IMR-90 (cell line): ENCODE results near the gene DNAH6. TPM values are rescaled to one million over a fixed set of nuclear protein-coding genes. Genes with fewer than 3 reads are reported as not detected.

ENCODE experiments used
- ATAC-seq: fragments of 200-7000 bp; cut with Tn5 transposase; 2 replicates; pipeline ENCODE4 v1.9.1; 2020; ENCODE audit warnings: low read depth, mild to moderate bottlenecking, moderate library complexity
- BruUV-seq: library from RNA; stranded (reverse); fragments of 400-500 nt; replicated peaks from 2 replicates; lab custom pipeline; 2021; lab: Mats Ljungman, UMichigan
- CTCF ChIA-PET: fragments of 300-600 bp; formaldehyde crosslinking; extraction: SDS; loops from one replicate; lab custom pipeline; 2021; ENCODE audit warnings: antibody characterized with exemption; lab: Yijun Ruan, JAX
- POLR2A ChIA-PET: fragments of 300-600 bp; sonication (Branson Sonifier 250); formaldehyde crosslinking; loops from one replicate; lab custom pipeline; 2022; ENCODE audit warnings: antibody characterized with exemption; ENCODE audit not compliant: unreplicated experiment; lab: Charles Lee
- DNase-seq: peaks from one replicate; pipeline ENCODE4 v3.0.0; 2013
- H2AFZ ChIP-seq: replicated peaks from 2 replicates; pipeline ENCODE3; 2013; ENCODE audit warnings: low read length, mild to moderate bottlenecking; ENCODE audit not compliant: poor library complexity
- H2AK5ac ChIP-seq: 2 replicates; pipeline ENCODE4 v1.6.1; 2013; ENCODE audit warnings: low read depth, low read length, inconsistent platforms
- H2AK9ac ChIP-seq: replicated peaks from 2 replicates; pipeline ENCODE3; 2013; ENCODE audit warnings: mild to moderate bottlenecking, low read depth, low read length, moderate library complexity; ENCODE audit not compliant: poor library complexity
- H2BK120ac ChIP-seq: 2 replicates; pipeline ENCODE4 v1.6.1; 2013; ENCODE audit warnings: low read depth, low read length, inconsistent platforms
- H2BK15ac ChIP-seq: 3 replicates; pipeline ENCODE4 v1.6.1; 2013; ENCODE audit warnings: low read depth, low read length, inconsistent platforms
- H2BK20ac ChIP-seq: 2 replicates; pipeline ENCODE4 v1.6.1; 2013; ENCODE audit warnings: low read depth, mild to moderate bottlenecking, inconsistent platforms, low read length, moderate library complexity
- H2BK5ac ChIP-seq: 2 replicates; pipeline ENCODE4 v1.6.1; 2013; ENCODE audit warnings: mild to moderate bottlenecking, low read depth, low read length, inconsistent platforms; ENCODE audit not compliant: poor library complexity, severe bottlenecking
- H3K14ac ChIP-seq: replicated peaks from 2 replicates; pipeline ENCODE4 v1.6.1; 2013; ENCODE audit warnings: low read depth, low read length, inconsistent platforms
- H3K18ac ChIP-seq: 2 replicates; pipeline ENCODE4 v1.6.1; 2013; ENCODE audit warnings: low read depth, low read length, control low read depth
- H3K23ac ChIP-seq: 2 replicates; pipeline ENCODE4 v1.6.1; 2013; ENCODE audit warnings: low read depth, low read length, inconsistent platforms
- H3K27ac ChIP-seq: 2 replicates; pipeline ENCODE4 v1.5.1; 2013; ENCODE audit warnings: mild to moderate bottlenecking, control low read depth, low read length; ENCODE audit not compliant: insufficient read depth
- H3K27me3 ChIP-seq: 2 replicates; pipeline ENCODE4 v1.6.1; 2013; ENCODE audit warnings: low read length; ENCODE audit not compliant: control insufficient read depth, insufficient read depth
- H3K36me3 ChIP-seq: 2 replicates; pipeline ENCODE4 v1.6.1; 2013; ENCODE audit warnings: low read length, mixed read lengths; ENCODE audit not compliant: control insufficient read depth, insufficient read depth
- H3K4ac ChIP-seq: 2 replicates; pipeline ENCODE4 v1.6.1; 2013; ENCODE audit warnings: low read depth, low read length, inconsistent platforms
- H3K4me1 ChIP-seq: 2 replicates; pipeline ENCODE4 v1.6.1; 2013; ENCODE audit warnings: low read length, mixed read lengths; ENCODE audit not compliant: control insufficient read depth, insufficient read depth
- H3K4me2 ChIP-seq: 2 replicates; pipeline ENCODE4 v1.6.1; 2013; ENCODE audit warnings: low read depth, mild to moderate bottlenecking, control low read depth, low read length, moderate library complexity
- H3K4me3 ChIP-seq: 2 replicates; pipeline ENCODE4 v1.5.1; 2013; ENCODE audit warnings: low read depth, mild to moderate bottlenecking, control low read depth, low read length, moderate library complexity; ENCODE audit not compliant: insufficient read depth
- H3K56ac ChIP-seq: 2 replicates; pipeline ENCODE4 v1.6.1; 2013; ENCODE audit warnings: low read length, inconsistent platforms; ENCODE audit not compliant: insufficient read depth; ENCODE audit errors: extremely low read depth
- H3K79me1 ChIP-seq, 2 experiments: 2 replicates each; pipeline ENCODE4 v1.6.1; 2013; ENCODE audit warnings: low read length in 2 of 2, inconsistent platforms in 1 of 2, low read depth in 1 of 2
- H3K9ac ChIP-seq: 2 replicates; pipeline ENCODE4 v1.6.1; 2013; ENCODE audit warnings: low read depth, low read length, control low read depth
- H3K9me1 ChIP-seq: 2 replicates; pipeline ENCODE4 v1.6.1; 2013; ENCODE audit warnings: low read length, inconsistent platforms; ENCODE audit not compliant: insufficient read depth
- H3K9me3 ChIP-seq: 2 replicates; pipeline ENCODE4 v1.6.1; 2013; ENCODE audit warnings: low read length; ENCODE audit not compliant: control insufficient read depth, insufficient read depth
- H4K20me1 ChIP-seq: 2 replicates; pipeline ENCODE4 v1.6.1; 2013; ENCODE audit warnings: low read length, inconsistent platforms; ENCODE audit not compliant: insufficient read depth
- H4K5ac ChIP-seq: 2 replicates; pipeline ENCODE4 v1.6.1; 2013; ENCODE audit warnings: mild to moderate bottlenecking, low read depth, low read length, control low read depth
- H4K8ac ChIP-seq, 2 experiments: 2 replicates each; pipeline ENCODE4 v1.6.1; 2013; ENCODE audit warnings: low read depth in 2 of 2, low read length in 2 of 2, control low read depth in 1 of 2, inconsistent platforms in 1 of 2
- H4K91ac ChIP-seq: 2 replicates; pipeline ENCODE4 v1.6.1; 2013; ENCODE audit warnings: low read depth, low read length, inconsistent platforms; ENCODE audit not compliant: insufficient read depth
- FOS ChIP-seq: fragments of 150-350 bp; IDR thresholded peaks from 2 replicates; pipeline ENCODE4 v1.6.1; 2016; ENCODE audit warnings: low read depth, low read length
- MXI1 ChIP-seq: IDR thresholded peaks from 2 replicates; pipeline ENCODE4 v1.6.1; 2012; ENCODE audit warnings: low read depth, mild to moderate bottlenecking, low read length, moderate library complexity, borderline replicate concordance
- NFE2L2 ChIP-seq: fragments of 150-350 bp; IDR thresholded peaks from 2 replicates; pipeline ENCODE4 v1.6.1; 2016; ENCODE audit warnings: low read depth, mild to moderate bottlenecking, low read length
- POLR2A ChIP-seq: IDR thresholded peaks from 2 replicates; pipeline ENCODE4 v1.6.1; 2012; ENCODE audit warnings: mild to moderate bottlenecking, low read depth, low read length
- SMC3 ChIP-seq: fragments of 150-350 bp; IDR thresholded peaks from 2 replicates; pipeline ENCODE4 v1.6.1; 2016; ENCODE audit warnings: low read depth, mild to moderate bottlenecking, antibody characterized with exemption, low read length, moderate library complexity
- WGBS, 2 experiments: methylation state at CpG; one replicate each; pipeline versions ENCODE4 v1.1.5 to v1.1.7; 2013; ENCODE audit warnings: missing lambda C conversion rate in 2 of 2; ENCODE audit not compliant: insufficient read length in 1 of 2; ENCODE audit errors: extremely low coverage in 2 of 2; 5-methylcytosine and 5-hydroxymethylcytosine counted together
- dilution Hi-C: fragments of 300-500 bp; cut with HindIII; formaldehyde crosslinking; loops from one replicate; pipeline ENCODE4 v1.14.3; 2018; ENCODE audit warnings: low sequenced_read_pairs; ENCODE audit not compliant: unreplicated experiment
- in situ Hi-C: fragments of 300-500 bp; cut with MboI; formaldehyde crosslinking; loops from 3 replicates; pipeline ENCODE4 v1.14.3; 2019; ENCODE audit warnings: low sequenced_read_pairs, inconsistent platforms, mixed read lengths
- intact Hi-C: fragments of 100-400 bp; cut with micrococcal nuclease; formaldehyde crosslinking; loops from 2 replicates; pipeline ENCODE4 v1.10.0; 2022
- polyA plus RNA-seq, 3 experiments: library from polyadenylated mRNA; depleted of rRNA; stranded (reverse); fragments of >200 nt; gene quantifications; 2 replicates each; pipeline ENCODE4 v1.2.3, GENCODE V29; 2012; ENCODE audit warnings: low replicate concordance in 1 of 3
- total RNA-seq: library from RNA; depleted of rRNA; stranded (reverse); fragments of >200 nt; gene quantifications from 2 replicates; pipeline ENCODE4 v1.2.3, GENCODE V29; 2012
- TF ChIP-seq, protein P1 (sequence below): fragments of 150-350 bp; IDR thresholded peaks from 2 replicates; pipeline ENCODE4 v1.6.1; 2016; ENCODE audit warnings: low read depth, mild to moderate bottlenecking, low read length, moderate library complexity, borderline replicate concordance

DNAH6 gene
- total and polyA plus RNA-seq, 2 of the 4 experiments (the other 2 are of a cell fraction): under 0.01 to 0.07 TPM

DNA sequence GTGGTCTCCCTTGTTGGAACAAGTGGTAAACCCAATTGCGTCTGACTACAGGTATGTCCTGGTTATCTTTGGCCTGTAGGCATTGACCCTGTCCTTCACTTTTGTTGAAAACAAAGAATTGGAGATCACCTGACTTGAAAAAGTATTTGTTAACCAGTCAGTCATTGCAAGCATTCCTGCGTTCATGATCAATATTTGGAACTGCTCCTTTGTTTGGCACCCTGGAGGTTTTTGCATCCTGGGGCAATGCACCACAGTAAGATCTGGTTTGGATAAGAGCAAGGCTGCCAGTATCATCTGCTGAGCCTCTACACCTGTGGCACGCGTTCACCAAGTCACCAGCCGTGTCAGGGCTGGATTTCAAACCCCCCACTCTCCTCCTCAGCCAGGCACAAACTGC is 115.7 kb downstream of the DNAH6 start:
- no peak overlapping the region for H4K8ac ChIP-seq
- no peaks in the 10 kb centered on the region for H3K4me1 ChIP-seq
- DNase-seq (no peak), ATAC-seq (no peak)
- no peak overlapping the region for H3K14ac ChIP-seq
- no peaks in the 10 kb centered on the region for H4K20me1 ChIP-seq
- H3K36me3 ChIP-seq: no peaks in the 10 kb centered on the region
- H3K4me3 ChIP-seq: no peak overlapping the region
- TF ChIP-seq POLR2A: no peak
- TF ChIP-seq, protein P1, sequence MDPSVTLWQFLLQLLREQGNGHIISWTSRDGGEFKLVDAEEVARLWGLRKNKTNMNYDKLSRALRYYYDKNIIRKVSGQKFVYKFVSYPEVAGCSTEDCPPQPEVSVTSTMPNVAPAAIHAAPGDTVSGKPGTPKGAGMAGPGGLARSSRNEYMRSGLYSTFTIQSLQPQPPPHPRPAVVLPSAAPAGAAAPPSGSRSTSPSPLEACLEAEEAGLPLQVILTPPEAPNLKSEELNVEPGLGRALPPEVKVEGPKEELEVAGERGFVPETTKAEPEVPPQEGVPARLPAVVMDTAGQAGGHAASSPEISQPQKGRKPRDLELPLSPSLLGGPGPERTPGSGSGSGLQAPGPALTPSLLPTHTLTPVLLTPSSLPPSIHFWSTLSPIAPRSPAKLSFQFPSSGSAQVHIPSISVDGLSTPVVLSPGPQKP: no peak
- no peak for TF ChIP-seq MXI1
- no peak for TF ChIP-seq SMC3
- no peak for TF ChIP-seq NFE2L2
- no peak for TF ChIP-seq FOS
- no peak overlapping the region for H2BK20ac ChIP-seq
- H3K9ac ChIP-seq: no peak overlapping the region
- H4K5ac ChIP-seq: no peak overlapping the region
- H3K27me3 ChIP-seq: peaks cover 7% of the 10 kb centered on the region
- H3K56ac ChIP-seq: no peak overlapping the region
- ChIA-PET CTCF (interaction anchor here (1.4 kb wide), 1 partner anchor 102 kb away, joined by 4 read pairs; no protein-coding TSS in a partner anchor), POLR2A (no interaction called here)
- dilution Hi-C loops (no loop called here), intact Hi-C loops (loop anchor here (1.0 to 5.0 kb wide), 5 partner anchors 137 to 610 kb away; partner anchors contain the start of gene TRABD2A), in situ Hi-C loops (loop anchor here (10.0 kb wide), 1 partner anchor 137 kb away; no protein-coding TSS in a partner anchor)
- H2AK5ac ChIP-seq: no peak overlapping the region
- no TSS peak for BruUV-seq
- 90% methylated on average over 2 of the region's 5 CpGs; no CpG with 5 or more reads in 1 of the 2 experiments for WGBS, 2 experiments
- no peak overlapping the region for H4K91ac ChIP-seq
- no peak overlapping the region for H3K18ac ChIP-seq
- H3K23ac ChIP-seq: no peak overlapping the region
- no peak overlapping the region for H3K4ac ChIP-seq
- no peak overlapping the region for H2AFZ ChIP-seq
- H3K79me1 ChIP-seq: no peaks in the 10 kb centered on the region
- no peak overlapping the region for H2BK15ac ChIP-seq
- no peaks in the 10 kb centered on the region for H3K9me1 ChIP-seq
- peak overlapping the region; percentile 67 for H2AK9ac ChIP-seq
- H3K4me2 ChIP-seq: no peak overlapping the region
- no peak overlapping the region for H2BK120ac ChIP-seq
- no peak overlapping the region for H3K27ac ChIP-seq
- H2BK5ac ChIP-seq: no peak overlapping the region
- H3K9me3 ChIP-seq: no peaks in the 10 kb centered on the region
